ENCODE results near the gene INAFM2.

INAFM2 gene

GRCh38 chr15:40286061-40286532 is 37.4 kb upstream of the INAFM2 start (continued):
- peak; percentile 90 for TF ChIP-seq ZNF398 (tag by site-specific recombination; IDR thresholded peaks at IDR 0.05)
- TF ChIP-seq ZBTB21 (tag by site-specific recombination; IDR thresholded peaks at IDR 0.05), result 0 out of 2 replicates have a peak, but pooled peaks have one; percentile 35
- TF ChIP-seq ZNF48 (tag by site-specific recombination; IDR thresholded peaks at IDR 0.05), result no peak
- TF ChIP-seq ZNF830 (tag by site-specific recombination; IDR thresholded peaks at IDR 0.05; ENCODE audit: low read depth), result no peak
- TF ChIP-seq ZNF544 (tag by site-specific recombination; IDR thresholded peaks at IDR 0.05), result no peak
- no peak for TF ChIP-seq ZNF658 (tag by site-specific recombination; IDR thresholded peaks at IDR 0.05)
- TF ChIP-seq ZNF221 (tag by site-specific recombination; IDR thresholded peaks at IDR 0.05; ENCODE audit: borderline replicate concordance), result no peak
- TF ChIP-seq BCL6B (tag by site-specific recombination; IDR thresholded peaks at IDR 0.05), result no peak
- TF ChIP-seq ZFP3 (tag by site-specific recombination; IDR thresholded peaks at IDR 0.05; ENCODE audit: low read depth), result no peak
- no peak for TF ChIP-seq KLF1 (tag by site-specific recombination; IDR thresholded peaks at IDR 0.05)
- no peak for TF ChIP-seq ZSCAN4 (tag by site-specific recombination; IDR thresholded peaks at IDR 0.05)
- TF ChIP-seq HOXA7 (CRISPR knock-in tag; IDR thresholded peaks at IDR 0.05; ENCODE audit: borderline replicate concordance), result no peak
- no peak for TF ChIP-seq KLF7 (tag by site-specific recombination; IDR thresholded peaks at IDR 0.05; ENCODE audit: borderline replicate concordance)
- no peak for TF ChIP-seq ZNF580 (tag by site-specific recombination; IDR thresholded peaks at IDR 0.05)
- no peak for TF ChIP-seq ZNF626 (tag by site-specific recombination; IDR thresholded peaks at IDR 0.05)
- TF ChIP-seq ZNF501 (tag by site-specific recombination; IDR thresholded peaks at IDR 0.05), result no peak
- no peak for TF ChIP-seq MYNN (tag by site-specific recombination; IDR thresholded peaks at IDR 0.05; ENCODE audit: borderline replicate concordance)
- TF ChIP-seq ZNF510 (tag by site-specific recombination; IDR thresholded peaks at IDR 0.05; ENCODE audit: insufficient replicate concordance), result no peak
- 0 out of 2 replicates have a peak, but pooled peaks have one; percentile 11 for TF ChIP-seq ZNF692 (tag by site-specific recombination; IDR thresholded peaks at IDR 0.05)
- peak; percentile 51; the same call in 1 of the 2 replicates for TF ChIP-seq ZBTB48 (tag by site-specific recombination; IDR thresholded peaks at IDR 0.05)
- TF ChIP-seq KLF9 (tag by site-specific recombination; IDR thresholded peaks at IDR 0.05; ENCODE audit: low read depth), result no peak
- TF ChIP-seq ZNF26 (tag by site-specific recombination; IDR thresholded peaks at IDR 0.05), result no peak
- no peak for TF ChIP-seq ZBTB1 (tag by site-specific recombination; IDR thresholded peaks at IDR 0.05)
- peak; percentile 87 for TF ChIP-seq GLIS1 (tag by site-specific recombination; IDR thresholded peaks at IDR 0.05)
- no peak for TF ChIP-seq ZNF202 (tag by site-specific recombination; IDR thresholded peaks at IDR 0.05; ENCODE audit: borderline replicate concordance)
- TF ChIP-seq ZNF155 (tag by site-specific recombination; IDR thresholded peaks at IDR 0.05), result no peak
- TF ChIP-seq INSM2 (tag by site-specific recombination; IDR thresholded peaks at IDR 0.05), result no peak
- peak; percentile 72 for TF ChIP-seq GLIS2 (tag by site-specific recombination; IDR thresholded peaks at IDR 0.05)
- peak; percentile 91 for TF ChIP-seq WT1 (tag by site-specific recombination; IDR thresholded peaks at IDR 0.05)
- no peak for TF ChIP-seq ZNF311 (tag by site-specific recombination; IDR thresholded peaks at IDR 0.05; ENCODE audit: borderline replicate concordance)
- TF ChIP-seq ZNF558 (tag by site-specific recombination; IDR thresholded peaks at IDR 0.05), result no peak
